H9 (cell line): Measurements from ENCODE around the gene SDK2. TPM values are rescaled to one million over a fixed set of nuclear protein-coding genes. Genes with fewer than 3 reads are reported as not detected.

ENCODE experiments used
- DNase-seq: peaks from one replicate; pipeline ENCODE4 v3.0.0-alpha.2; 2017
- H2AFZ ChIP-seq: one replicate; pipeline ENCODE4 v1.6.1; 2013; ENCODE audit warnings: mild to moderate bottlenecking, low read length, control low read depth, moderate library complexity
- H2AK5ac ChIP-seq: 2 replicates; pipeline ENCODE4 v1.6.1; 2013; ENCODE audit warnings: low read length, control low read depth, mixed read lengths; ENCODE audit not compliant: insufficient read length
- H2BK120ac ChIP-seq: one replicate; pipeline ENCODE4 v1.6.1; 2013; ENCODE audit warnings: low read depth, mild to moderate bottlenecking, low read length, control low read depth, inconsistent platforms; ENCODE audit not compliant: poor library complexity, severe bottlenecking
- H2BK12ac ChIP-seq: 2 replicates; pipeline ENCODE4 v1.6.1; 2013; ENCODE audit warnings: low read length, control low read depth, mixed read lengths, low read depth; ENCODE audit not compliant: insufficient read length
- H2BK15ac ChIP-seq: 2 replicates; pipeline ENCODE4 v1.6.1; 2013; ENCODE audit warnings: low read depth, low read length, control low read depth
- H2BK20ac ChIP-seq: one replicate; pipeline ENCODE4 v1.6.1; 2013; ENCODE audit warnings: low read depth, mild to moderate bottlenecking, low read length, control low read depth, inconsistent platforms; ENCODE audit not compliant: poor library complexity, severe bottlenecking
- H2BK5ac ChIP-seq: 2 replicates; pipeline ENCODE4 v1.6.1; 2013; ENCODE audit warnings: low read length, control low read depth, mixed read lengths; ENCODE audit not compliant: insufficient read length
- H3K14ac ChIP-seq: 2 replicates; pipeline ENCODE4 v1.6.1; 2013; ENCODE audit warnings: low read length, control low read depth; ENCODE audit not compliant: insufficient read depth
- H3K18ac ChIP-seq: 2 replicates; pipeline ENCODE4 v1.6.1; 2013; ENCODE audit warnings: low read depth, mild to moderate bottlenecking, mixed read lengths, low read length, control low read depth; ENCODE audit not compliant: insufficient read length
- H3K23ac ChIP-seq: 2 replicates; pipeline ENCODE4 v1.6.1; 2013; ENCODE audit warnings: low read length, control low read depth, mixed read lengths, low read depth; ENCODE audit not compliant: insufficient read length
- H3K23me2 ChIP-seq: 2 replicates; pipeline ENCODE4 v1.6.1; 2013; ENCODE audit warnings: low read depth, mild to moderate bottlenecking, mixed read lengths, low read length, control low read depth; ENCODE audit not compliant: insufficient read length, poor library complexity, severe bottlenecking
- H3K27ac ChIP-seq: 2 replicates; pipeline ENCODE4 v1.5.1; 2013; ENCODE audit warnings: low read length, control low read depth, mixed read lengths, low read depth; ENCODE audit not compliant: insufficient read length
- H3K27me3 ChIP-seq: 2 replicates; pipeline ENCODE4 v1.6.1; 2013; ENCODE audit warnings: low read length, control low read depth, inconsistent platforms; ENCODE audit not compliant: insufficient read depth
- H3K4ac ChIP-seq: 2 replicates; pipeline ENCODE4 v1.6.1; 2013; ENCODE audit warnings: low read depth, mild to moderate bottlenecking, control low read depth, inconsistent platforms, low read length, moderate library complexity
- H3K4me1 ChIP-seq: 2 replicates; pipeline ENCODE4 v1.6.1; 2013; ENCODE audit warnings: low read length, control low read depth, inconsistent platforms; ENCODE audit not compliant: insufficient read depth
- H3K4me2 ChIP-seq: 2 replicates; pipeline ENCODE4 v1.6.1; 2013; ENCODE audit warnings: low read length, control low read depth, mixed read lengths; ENCODE audit not compliant: insufficient read length, insufficient read depth
- H3K56ac ChIP-seq: 2 replicates; pipeline ENCODE4 v1.6.1; 2013; ENCODE audit warnings: low read depth, mild to moderate bottlenecking, mixed read lengths, low read length, control low read depth; ENCODE audit not compliant: insufficient read length
- H3K79me1 ChIP-seq: 2 replicates; pipeline ENCODE4 v1.6.1; 2013; ENCODE audit warnings: low read depth, mild to moderate bottlenecking, moderate library complexity, low read length, control low read depth, inconsistent platforms; ENCODE audit not compliant: insufficient read depth, poor library complexity, severe bottlenecking
- H3K79me2 ChIP-seq: 2 replicates; pipeline ENCODE4 v1.6.1; 2013; ENCODE audit warnings: low read length, control low read depth, inconsistent platforms; ENCODE audit not compliant: insufficient read depth
- H3K9ac ChIP-seq: 2 replicates; pipeline ENCODE4 v1.6.1; 2013; ENCODE audit warnings: low read length, control low read depth, mixed read lengths; ENCODE audit not compliant: insufficient read length; ENCODE audit errors: extremely low read depth
- H3K9me3 ChIP-seq: one replicate; pipeline ENCODE4 v1.6.1; 2013; ENCODE audit warnings: low read depth, low read length, inconsistent platforms; ENCODE audit not compliant: control insufficient read depth
- H3T11ph ChIP-seq: one replicate; pipeline ENCODE4 v1.6.1; 2013; ENCODE audit warnings: mild to moderate bottlenecking, low read length, control low read depth, inconsistent platforms
- H4K20me1 ChIP-seq: one replicate; pipeline ENCODE4 v1.6.1; 2013; ENCODE audit not compliant: control insufficient read depth, insufficient read length, insufficient read depth
- H4K5ac ChIP-seq: 2 replicates; pipeline ENCODE4 v1.6.1; 2013; ENCODE audit warnings: low read depth, mild to moderate bottlenecking, mixed read lengths, low read length, control low read depth; ENCODE audit not compliant: insufficient read length
- H4K8ac ChIP-seq: replicated peaks from 2 replicates; pipeline ENCODE4 v1.6.1; 2013; ENCODE audit warnings: low read length, control low read depth, mixed read lengths, low read depth; ENCODE audit not compliant: insufficient read length
- H4K91ac ChIP-seq: 2 replicates; pipeline ENCODE4 v1.6.1; 2013; ENCODE audit warnings: low read depth, mild to moderate bottlenecking, moderate library complexity, mixed read lengths, low read length, control low read depth; ENCODE audit not compliant: insufficient read length
- H3K27ac Mint-ChIP-seq, 3 experiments: 2 replicates in 2 of 3; 3 replicates in 1 of 3; pipeline ENCODE4 v1.8.0; 2020 to 2021; ENCODE audit warnings: mixed read lengths in 3 of 3, mild to moderate bottlenecking in 1 of 3, moderate library complexity in 1 of 3
- H3K27me3 Mint-ChIP-seq: 2 replicates; pipeline ENCODE4 v1.8.0; 2021; ENCODE audit warnings: low read depth, mild to moderate bottlenecking, moderate library complexity, mixed read lengths
- H3K36me3 Mint-ChIP-seq, 3 experiments: 2 replicates in 2 of 3; 3 replicates in 1 of 3; pipeline ENCODE4 v1.8.0; 2020 to 2021; ENCODE audit warnings: low read depth in 3 of 3, mixed read lengths in 3 of 3; ENCODE audit not compliant: insufficient read depth in 1 of 3
- H3K4me1 Mint-ChIP-seq, 2 experiments: 2 replicates each; pipeline ENCODE4 v1.8.0; 2020; ENCODE audit warnings: mixed read lengths in 2 of 2
- H3K4me3 Mint-ChIP-seq, 2 experiments: 2 replicates in 1 of 2; 3 replicates in 1 of 2; pipeline ENCODE4 v1.8.0; 2020 to 2021; ENCODE audit warnings: mild to moderate bottlenecking in 2 of 2, mixed read lengths in 2 of 2, moderate library complexity in 1 of 2
- H3K9me3 Mint-ChIP-seq, 2 experiments: 2 replicates in 1 of 2; 3 replicates in 1 of 2; pipeline ENCODE4 v1.8.0; 2020; ENCODE audit warnings: mild to moderate bottlenecking in 2 of 2, mixed read lengths in 2 of 2, moderate library complexity in 1 of 2
- CTCF ChIP-seq: fragments of 200-600 bp; sonication (generic); conservative IDR thresholded peaks from 3 replicates; pipeline ENCODE4 v1.8.0; 2021; ENCODE audit warnings: antibody characterized with exemption, mild to moderate bottlenecking
- WGBS: extraction: QIAGEN DNeasy Blood & Tissue Kit; methylation state at CpG from one replicate; pipeline ENCODE4 v1.1.7; 2013; ENCODE audit warnings: missing lambda C conversion rate, low lambda C conversion rate, mixed read lengths; ENCODE audit not compliant: insufficient read length; ENCODE audit errors: extremely low coverage; 5-methylcytosine and 5-hydroxymethylcytosine counted together
- total RNA-seq: library from RNA; stranded (reverse); gene quantifications from 2 replicates; pipeline ENCODE4 v1.2.1, GENCODE V29; 2021

Gene SDK2
- total RNA-seq, 1 experiment from 2014 or later = 9.1 TPM

GRCh38 chr17:73446617-73447016, 197.6 kb downstream of the SDK2 start:
- H3K9ac ChIP-seq = no peak overlapping the region
- H2BK12ac ChIP-seq = no peak overlapping the region
- H4K8ac ChIP-seq = no peak overlapping the region
- no peak for TF ChIP-seq CTCF
- no peaks in the 10 kb centered on the region for H3K27me3 ChIP-seq
- H3K27ac ChIP-seq = no peak overlapping the region
- no peak overlapping the region for H3K23ac ChIP-seq
- no peak overlapping the region for H3K4me3 Mint-ChIP-seq
- H2BK120ac ChIP-seq = no peak overlapping the region
- no peaks in the 10 kb centered on the region for H4K20me1 ChIP-seq
- no peaks in the 10 kb centered on the region for H3K9me3 ChIP-seq
- no peak overlapping the region for H3K56ac ChIP-seq
- H3K4me2 ChIP-seq = no peak overlapping the region
- no peak overlapping the region for H3K27ac Mint-ChIP-seq
- DNase-seq = no peak
- H2BK20ac ChIP-seq = no peak overlapping the region
- H3K4me1 ChIP-seq = no peaks in the 10 kb centered on the region
- H3K79me2 ChIP-seq = no peaks in the 10 kb centered on the region
- no peak overlapping the region for H3K14ac ChIP-seq
- H3K9me3 Mint-ChIP-seq = peaks cover 0 to under 1% of the 10 kb centered on the region in 2 experiments; a peak in 2 of 5 replicates
- 0 out of 4 replicates have a peak, but pooled peaks cover 0 to 2% of the 10 kb centered on the region in 2 experiments for H3K4me1 Mint-ChIP-seq
- H3K4ac ChIP-seq = no peak overlapping the region
- no peaks in the 10 kb centered on the region for H3K79me1 ChIP-seq
- H3K36me3 Mint-ChIP-seq = peaks cover 0 to 9% (median 0%) of the 10 kb centered on the region in 3 experiments; a peak in 2 of 7 replicates
- no peak overlapping the region for H4K5ac ChIP-seq
- no peak overlapping the region for H2BK15ac ChIP-seq
- H3K27me3 Mint-ChIP-seq = no peaks in the 10 kb centered on the region
- no peak overlapping the region for H3K18ac ChIP-seq
- H4K91ac ChIP-seq = no peak overlapping the region
- WGBS = no CpG with 5 or more reads among the region's 9 CpGs
- H2AK5ac ChIP-seq = no peak overlapping the region
- no peaks in the 10 kb centered on the region for H3K23me2 ChIP-seq
- no peak overlapping the region for H2AFZ ChIP-seq
- H3T11ph ChIP-seq = no peak overlapping the region
- H2BK5ac ChIP-seq = no peak overlapping the region
